ENCODE data around the gene NHEJ1.

- no peak for TF ChIP-seq CTCF (conservative IDR thresholded peaks at IDR 0.05)
- no peak for TF ChIP-seq ZFX (IDR thresholded peaks at IDR 0.05)
Measured at GRCh38 chr2:219037783-219038499, 122.7 kb downstream of the NHEJ1 start.

Data from C4-2B (cell line).